A673 (cell line): ENCODE results near the gene EXOC6B. TPM values are rescaled to one million over a fixed set of nuclear protein-coding genes. Genes with fewer than 3 reads are reported as not detected.

Experiments used
- BruUV-seq: library from RNA; stranded (reverse); fragments of 400-500 nt; replicated peaks from 2 replicates; lab custom pipeline; 2021; lab: Mats Ljungman, UMichigan
- CTCF ChIA-PET: fragments of 300-600 bp; sonication (Branson Sonifier 250); formaldehyde crosslinking; loops from one replicate; lab custom pipeline; 2022; ENCODE audit warnings: antibody characterized with exemption; lab: Charles Lee
- POLR2A ChIA-PET: fragments of 300-600 bp; sonication (Branson Sonifier 250); formaldehyde crosslinking; loops from one replicate; lab custom pipeline; 2022; ENCODE audit warnings: antibody characterized with exemption; ENCODE audit not compliant: low non-redundant PET; lab: Charles Lee
- DNase-seq: peaks from one replicate; pipeline ENCODE4 v3.0.0-alpha.2; 2015; ENCODE audit warnings: low spot score
- H3K27ac ChIP-seq: fragments of 200-600 bp; sonication (generic); 2 replicates; pipeline ENCODE4 v1.5.1; 2016; ENCODE audit warnings: mixed run types, low read depth, mild to moderate bottlenecking, mixed read lengths, antibody characterized with exemption, low read length; ENCODE audit not compliant: poor library complexity, severe bottlenecking
- H3K27me3 ChIP-seq: fragments of 200-600 bp; sonication (generic); replicated peaks from 2 replicates; pipeline ENCODE4 v1.6.1; 2017; ENCODE audit warnings: mixed run types, low read depth, mild to moderate bottlenecking, mixed read lengths, antibody characterized with exemption, low read length; ENCODE audit not compliant: insufficient read depth, poor library complexity
- H3K36me3 ChIP-seq: fragments of 200-600 bp; sonication (generic); 2 replicates; pipeline ENCODE4 v1.6.1; 2016; ENCODE audit warnings: mixed run types, mild to moderate bottlenecking, mixed read lengths, antibody characterized with exemption, low read length; ENCODE audit not compliant: insufficient read depth, poor library complexity, severe bottlenecking
- H3K4me1 ChIP-seq: fragments of 200-600 bp; sonication (generic); 2 replicates; pipeline ENCODE4 v1.6.1; 2017; ENCODE audit warnings: mixed run types, mild to moderate bottlenecking, mixed read lengths, antibody characterized with exemption, low read length; ENCODE audit not compliant: insufficient read depth, poor library complexity, severe bottlenecking
- H3K4me3 ChIP-seq: fragments of 200-600 bp; sonication (generic); 2 replicates; pipeline ENCODE4 v1.5.1; 2016; ENCODE audit warnings: low read depth, mixed run types, mild to moderate bottlenecking, mixed read lengths, low read length; ENCODE audit not compliant: poor library complexity, severe bottlenecking
- H3K9me3 ChIP-seq: fragments of 200-600 bp; sonication (generic); 2 replicates; pipeline ENCODE4 v1.6.1; 2016; ENCODE audit warnings: mixed run types, low read depth, mild to moderate bottlenecking, mixed read lengths, antibody characterized with exemption, low read length; ENCODE audit not compliant: poor library complexity, severe bottlenecking
- EZH2 ChIP-seq: fragments of 200-600 bp; sonication (generic); IDR thresholded peaks from 2 replicates; pipeline ENCODE4 v1.6.1; 2017; ENCODE audit warnings: borderline replicate concordance, low read depth, mild to moderate bottlenecking, mixed read lengths, antibody characterized with exemption, low read length; ENCODE audit not compliant: poor library complexity, severe bottlenecking
- intact Hi-C: fragments of 100-400 bp; cut with micrococcal nuclease; formaldehyde crosslinking; loops from one replicate; pipeline ENCODE4 v1.10.0; 2022; ENCODE audit not compliant: unreplicated experiment
- total RNA-seq: library from RNA; stranded (reverse); gene quantifications from 2 replicates; pipeline ENCODE4 v1.2.3, GENCODE V29; 2021
- TF ChIP-seq, protein P1 (sequence below): fragments of 300-800, 200-600 bp; sonication (generic); conservative IDR thresholded peaks from 2 replicates; pipeline ENCODE4 v1.5.1; 2017; ENCODE audit warnings: low read depth, mild to moderate bottlenecking, antibody characterized with exemption, low read length, moderate library complexity, mixed read lengths

Gene EXOC6B
- total RNA-seq, 1 experiment from 2014 or later, result 138 TPM

DNA sequence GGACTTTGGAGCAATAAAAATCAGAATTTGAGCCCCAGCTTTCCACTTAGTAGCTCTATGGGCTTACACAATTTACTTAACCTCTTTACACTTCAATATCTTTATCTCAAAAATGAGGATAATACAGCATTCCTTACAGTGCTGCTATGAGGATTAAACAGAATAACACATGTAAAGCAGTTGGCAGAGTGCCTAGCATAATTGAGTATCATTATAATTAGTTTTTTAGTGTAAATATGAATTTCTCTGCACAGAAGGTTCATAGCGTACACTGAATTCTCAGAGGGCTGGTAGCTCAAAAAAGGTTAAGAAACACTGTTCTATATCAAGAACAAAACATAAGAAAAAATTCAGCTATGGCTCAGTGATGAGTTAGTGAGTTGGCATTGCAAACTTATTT lies 487.8 kb downstream of the EXOC6B start:
- Histone ChIP-seq H3K9me3 (no peaks in the 10 kb centered on the region), H3K27ac (no peak overlapping the region), H3K27me3 (no peaks in the 10 kb centered on the region), H3K36me3 (no peaks in the 10 kb centered on the region), H3K4me3 (no peak overlapping the region), H3K4me1 (peaks cover 14% of the 10 kb centered on the region)
- intact Hi-C loops, result no loop called here
- BruUV-seq, result no TSS peak
- DNase-seq, result no peak
- ChIA-PET CTCF (no interaction called here), POLR2A (interaction anchor here (0.6 kb wide), 1 partner anchor 778 kb away, joined by 4 read pairs; no protein-coding TSS in a partner anchor)
- TF ChIP-seq, protein P1, sequence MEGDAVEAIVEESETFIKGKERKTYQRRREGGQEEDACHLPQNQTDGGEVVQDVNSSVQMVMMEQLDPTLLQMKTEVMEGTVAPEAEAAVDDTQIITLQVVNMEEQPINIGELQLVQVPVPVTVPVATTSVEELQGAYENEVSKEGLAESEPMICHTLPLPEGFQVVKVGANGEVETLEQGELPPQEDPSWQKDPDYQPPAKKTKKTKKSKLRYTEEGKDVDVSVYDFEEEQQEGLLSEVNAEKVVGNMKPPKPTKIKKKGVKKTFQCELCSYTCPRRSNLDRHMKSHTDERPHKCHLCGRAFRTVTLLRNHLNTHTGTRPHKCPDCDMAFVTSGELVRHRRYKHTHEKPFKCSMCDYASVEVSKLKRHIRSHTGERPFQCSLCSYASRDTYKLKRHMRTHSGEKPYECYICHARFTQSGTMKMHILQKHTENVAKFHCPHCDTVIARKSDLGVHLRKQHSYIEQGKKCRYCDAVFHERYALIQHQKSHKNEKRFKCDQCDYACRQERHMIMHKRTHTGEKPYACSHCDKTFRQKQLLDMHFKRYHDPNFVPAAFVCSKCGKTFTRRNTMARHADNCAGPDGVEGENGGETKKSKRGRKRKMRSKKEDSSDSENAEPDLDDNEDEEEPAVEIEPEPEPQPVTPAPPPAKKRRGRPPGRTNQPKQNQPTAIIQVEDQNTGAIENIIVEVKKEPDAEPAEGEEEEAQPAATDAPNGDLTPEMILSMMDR, result no peak
- no peak for TF ChIP-seq EZH2

DNA sequence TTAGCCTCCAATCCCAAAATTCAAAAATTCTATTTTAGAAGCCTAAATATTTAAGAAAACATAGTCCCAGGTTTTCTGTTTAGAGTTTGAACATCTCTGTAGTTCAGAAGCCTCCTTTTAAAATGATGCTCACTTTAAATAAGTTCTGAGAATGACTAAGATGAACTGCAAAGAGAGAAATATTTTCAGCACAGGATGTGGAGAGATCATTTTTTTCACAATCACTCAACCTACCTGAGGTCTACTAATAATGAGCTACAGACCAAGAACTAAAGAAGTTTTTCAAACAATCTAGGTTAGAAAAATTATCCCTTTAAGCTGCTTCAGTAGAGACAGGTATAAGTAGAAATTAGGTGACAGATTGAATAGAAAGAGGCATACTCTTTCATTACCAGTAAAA lies 493.1 kb downstream of the EXOC6B start:
- no TSS peak for BruUV-seq
- no peak overlapping the region for H3K27ac ChIP-seq
- CTCF ChIA-PET, result no interaction called here
- TF ChIP-seq, protein P1, result no peak
- TF ChIP-seq EZH2, result no peak
- intact Hi-C loops, result no loop called here
- no peak for DNase-seq
- H3K4me3 ChIP-seq, result no peak overlapping the region
- peaks cover 6% of the 10 kb centered on the region for H3K36me3 ChIP-seq
- peaks cover 22% of the 10 kb centered on the region for H3K4me1 ChIP-seq
- no peaks in the 10 kb centered on the region for H3K27me3 ChIP-seq
- peaks cover 4% of the 10 kb centered on the region for H3K9me3 ChIP-seq
- POLR2A ChIA-PET, result no interaction called here

DNA sequence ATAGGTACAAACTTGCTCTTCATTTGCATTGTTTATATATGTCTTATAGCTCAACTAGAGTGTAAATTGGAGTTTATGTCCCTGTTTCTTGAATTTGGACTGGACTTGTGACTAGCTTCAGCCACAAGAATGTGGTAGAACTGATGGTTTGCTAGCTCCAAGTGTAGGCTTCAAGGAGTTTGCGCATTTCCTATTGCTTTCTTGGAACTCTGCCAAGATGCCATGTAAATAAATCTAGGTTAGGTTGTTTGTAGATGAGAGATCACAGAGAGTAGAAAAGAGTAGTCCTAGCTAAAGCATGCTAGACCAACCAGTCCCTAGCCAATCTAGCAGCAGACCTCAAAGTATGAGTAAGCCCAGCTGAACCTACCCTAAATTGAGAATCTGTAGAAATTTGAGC lies 495.2 kb downstream of the EXOC6B start:
- peak; percentile 20 for DNase-seq
- ChIA-PET CTCF (no interaction called here), POLR2A (interaction anchor here (0.5 kb wide), 1 partner anchor 193 kb away, joined by 13 read pairs; no protein-coding TSS in a partner anchor)
- no peak overlapping the region for H3K4me3 ChIP-seq
- no peak overlapping the region for H3K27ac ChIP-seq
- H3K27me3 ChIP-seq, result no peaks in the 10 kb centered on the region
- no TSS peak for BruUV-seq
- intact Hi-C loops, result no loop called here
- peaks cover 6% of the 10 kb centered on the region for H3K36me3 ChIP-seq
- TF ChIP-seq, protein P1, result no peak
- no peak for TF ChIP-seq EZH2
- H3K9me3 ChIP-seq, result peaks cover 4% of the 10 kb centered on the region
- peaks cover 20% of the 10 kb centered on the region for H3K4me1 ChIP-seq
